Transverse colon (tissue), 4 donors: Measurements from ENCODE around the gene NCOA3.

Source experiments
- EP300 ChIP-seq: sonication (generic); formaldehyde crosslinking; IDR thresholded peaks from one replicate; pipeline ENCODE4 v1.6.1; 2017; ENCODE audit warnings: antibody characterized with exemption, low read depth
- POLR2A ChIP-seq: fragments of 450-650 bp; IDR thresholded peaks from one replicate; pipeline ENCODE4 v1.6.1; 2016; ENCODE audit warnings: antibody characterized with exemption, mild to moderate bottlenecking, moderate library complexity
- POLR2AphosphoS5 ChIP-seq, 3 donors: sonication (generic); formaldehyde crosslinking; IDR thresholded peaks; one replicate each; pipeline ENCODE4 v1.6.1; 2016; ENCODE audit warnings: antibody characterized with exemption in 3 of 3
- TF ChIP-seq, protein P1 (sequence below), 5 experiments: fragments of 200-600 bp in 3 of 5; fragments of 450-650 bp in 2 of 5; sonication (generic) in 3 of 5; IDR thresholded peaks; 1 replicate in 2 of 5; 2 replicates in 3 of 5; pipeline ENCODE4 v1.5.1; 2016 to 2017; ENCODE audit warnings: antibody characterized with exemption in 5 of 5, inconsistent platforms in 3 of 5, mild to moderate bottlenecking in 2 of 5, moderate library complexity in 1 of 5

DNA sequence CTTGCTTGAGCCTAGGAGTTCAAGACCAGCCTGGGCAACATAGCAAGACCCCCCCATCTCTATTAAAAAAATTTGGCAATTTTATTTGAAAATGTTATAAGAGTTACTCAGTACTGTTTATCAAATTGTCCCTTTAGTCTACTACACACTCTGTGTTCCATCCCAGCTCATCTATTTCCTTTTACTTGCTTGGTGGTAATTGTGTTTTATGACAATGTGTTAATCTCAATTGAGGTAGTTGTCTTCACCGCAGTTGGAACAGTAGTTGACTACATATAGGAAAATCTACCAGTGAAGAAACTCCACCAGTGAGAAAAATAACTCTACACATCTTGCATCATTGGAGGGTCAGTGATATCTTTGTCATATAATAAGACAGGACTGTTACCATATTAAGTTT, 8.0 kb downstream of the NCOA3 start:
- TF ChIP-seq, protein P1, sequence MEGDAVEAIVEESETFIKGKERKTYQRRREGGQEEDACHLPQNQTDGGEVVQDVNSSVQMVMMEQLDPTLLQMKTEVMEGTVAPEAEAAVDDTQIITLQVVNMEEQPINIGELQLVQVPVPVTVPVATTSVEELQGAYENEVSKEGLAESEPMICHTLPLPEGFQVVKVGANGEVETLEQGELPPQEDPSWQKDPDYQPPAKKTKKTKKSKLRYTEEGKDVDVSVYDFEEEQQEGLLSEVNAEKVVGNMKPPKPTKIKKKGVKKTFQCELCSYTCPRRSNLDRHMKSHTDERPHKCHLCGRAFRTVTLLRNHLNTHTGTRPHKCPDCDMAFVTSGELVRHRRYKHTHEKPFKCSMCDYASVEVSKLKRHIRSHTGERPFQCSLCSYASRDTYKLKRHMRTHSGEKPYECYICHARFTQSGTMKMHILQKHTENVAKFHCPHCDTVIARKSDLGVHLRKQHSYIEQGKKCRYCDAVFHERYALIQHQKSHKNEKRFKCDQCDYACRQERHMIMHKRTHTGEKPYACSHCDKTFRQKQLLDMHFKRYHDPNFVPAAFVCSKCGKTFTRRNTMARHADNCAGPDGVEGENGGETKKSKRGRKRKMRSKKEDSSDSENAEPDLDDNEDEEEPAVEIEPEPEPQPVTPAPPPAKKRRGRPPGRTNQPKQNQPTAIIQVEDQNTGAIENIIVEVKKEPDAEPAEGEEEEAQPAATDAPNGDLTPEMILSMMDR (IDR thresholded peaks at IDR 0.05), result no peak
- TF ChIP-seq EP300, result no peak
- no peak for TF ChIP-seq POLR2A
- TF ChIP-seq POLR2AphosphoS5 (IDR thresholded peaks at IDR 0.05), result no peak
